ENCODE data around the gene SLC17A8. TPM values are rescaled to one million over a fixed set of nuclear protein-coding genes. Genes with fewer than 3 reads are reported as not detected.

Gene SLC17A8
- polyA plus RNA-seq, 1 of the 3 experiments (the other 2 are of a cell fraction), result not detected

DNA sequence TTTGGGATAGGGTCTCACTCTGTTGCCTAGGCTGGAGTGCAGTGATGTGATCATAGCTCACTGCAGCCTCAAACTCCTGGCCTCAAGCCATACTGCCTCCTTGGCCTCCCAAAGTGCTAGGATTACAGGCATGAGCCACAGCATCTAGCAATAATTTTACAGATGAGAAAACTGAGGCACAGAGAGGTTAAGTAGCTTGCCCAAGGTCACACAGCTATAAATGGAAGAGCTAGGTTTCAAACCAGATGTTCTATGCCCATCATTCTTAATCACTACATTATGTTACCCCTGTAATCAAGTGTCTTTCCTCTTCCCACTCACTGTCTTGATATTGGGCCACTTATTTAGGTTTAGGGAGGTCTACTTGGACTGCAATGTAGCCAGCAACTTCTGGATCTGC is 3.6 kb downstream of the SLC17A8 start:
- Histone ChIP-seq H3K79me2 (ENCODE audit: insufficient read depth) (no peaks in the 10 kb centered on the region), H3K4me2 (no peak overlapping the region), H3K27ac (ENCODE audit: low read depth in 2 of 2, low read length in 1 of 2) (no peak overlapping the region), H3K4me3 (ENCODE audit: low read depth in 2 of 2, low read length in 1 of 2) (no peak overlapping the region), H3K9me2 (no peaks in the 10 kb centered on the region; the same call in 1 of the 2 replicates), H3K4me1 (ENCODE audit: control insufficient read depth in 1 of 2, insufficient read depth in 2 of 2, low read depth in 1 of 2, low read length in 1 of 2) (no peaks in the 10 kb centered on the region; a peak in 1 of 4 replicates), H2AFZ (ENCODE audit: low read depth) (no peak overlapping the region), H3K9me3 (no peaks in the 10 kb centered on the region), H3K27me3 (ENCODE audit: insufficient read depth) (peaks cover 10% of the 10 kb centered on the region; the same call in 1 of the 2 replicates), H4K20me1 (ENCODE audit: insufficient read depth) (no peaks in the 10 kb centered on the region), H3F3A (replicated peaks; ENCODE audit: insufficient read depth) (no peaks in the 10 kb centered on the region), H3K9ac (no peak overlapping the region), H3K36me3 (replicated peaks in 1 of 2; ENCODE audit: control insufficient read depth in 1 of 2, insufficient read depth in 2 of 2, low read length in 1 of 2) (no peaks in the 10 kb centered on the region)
- TF ChIP-seq, protein P1, sequence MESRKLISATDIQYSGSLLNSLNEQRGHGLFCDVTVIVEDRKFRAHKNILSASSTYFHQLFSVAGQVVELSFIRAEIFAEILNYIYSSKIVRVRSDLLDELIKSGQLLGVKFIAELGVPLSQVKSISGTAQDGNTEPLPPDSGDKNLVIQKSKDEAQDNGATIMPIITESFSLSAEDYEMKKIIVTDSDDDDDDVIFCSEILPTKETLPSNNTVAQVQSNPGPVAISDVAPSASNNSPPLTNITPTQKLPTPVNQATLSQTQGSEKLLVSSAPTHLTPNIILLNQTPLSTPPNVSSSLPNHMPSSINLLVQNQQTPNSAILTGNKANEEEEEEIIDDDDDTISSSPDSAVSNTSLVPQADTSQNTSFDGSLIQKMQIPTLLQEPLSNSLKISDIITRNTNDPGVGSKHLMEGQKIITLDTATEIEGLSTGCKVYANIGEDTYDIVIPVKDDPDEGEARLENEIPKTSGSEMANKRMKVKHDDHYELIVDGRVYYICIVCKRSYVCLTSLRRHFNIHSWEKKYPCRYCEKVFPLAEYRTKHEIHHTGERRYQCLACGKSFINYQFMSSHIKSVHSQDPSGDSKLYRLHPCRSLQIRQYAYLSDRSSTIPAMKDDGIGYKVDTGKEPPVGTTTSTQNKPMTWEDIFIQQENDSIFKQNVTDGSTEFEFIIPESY (IDR thresholded peaks at IDR 0.05; ENCODE audit: borderline replicate concordance, low read depth), result no peak
- TF ChIP-seq TEAD4 (IDR thresholded peaks at IDR 0.05; ENCODE audit: borderline replicate concordance, insufficient read depth) (no peak), RAD21 (IDR thresholded peaks at IDR 0.05; ENCODE audit: low read length) (no peak), CTCF (IDR thresholded peaks at IDR 0.05) (no peak)
- ChIA-PET CTCF (interaction anchor here (1.0 to 4.6 kb wide), 3 partner anchors 12 to 195 kb away, joined by 3 to 27 read pairs (median 3); no protein-coding TSS in a partner anchor), POLR2A (no interaction called here)
- DNase-seq, result no peak

DNA sequence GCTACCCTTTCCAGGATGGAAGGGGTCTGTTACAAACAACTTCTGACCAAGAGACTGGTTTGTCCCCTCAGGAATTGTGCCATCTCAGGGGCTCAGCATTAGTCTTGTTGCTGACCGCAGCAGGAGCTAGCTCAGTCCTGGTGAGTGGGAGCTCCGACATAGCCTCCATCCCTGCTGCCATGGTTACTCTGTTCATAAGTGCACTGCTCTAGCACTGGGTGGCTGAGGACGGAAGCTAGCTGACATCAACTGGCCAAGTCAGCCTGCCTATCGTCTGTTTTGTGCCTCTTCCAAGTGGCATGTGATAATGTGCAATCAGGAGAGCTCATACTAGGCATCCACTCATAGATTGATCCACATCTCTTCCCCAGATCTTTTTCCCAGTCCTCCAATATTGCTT is 7.5 kb downstream of the SLC17A8 start:
- H3K79me2 ChIP-seq (ENCODE audit: insufficient read depth), result no peaks in the 10 kb centered on the region
- CTCF ChIA-PET, result interaction anchor here (0.7 to 0.8 kb wide), 2 partner anchors 16 kb away, joined by 3 to 5 read pairs; no protein-coding TSS in a partner anchor
- no peaks in the 10 kb centered on the region for H3K4me1 ChIP-seq (ENCODE audit: control insufficient read depth in 1 of 2, insufficient read depth in 2 of 2, low read depth in 1 of 2, low read length in 1 of 2)
- 32% methylated on average over 4 of the region's 4 CpGs for WGBS (ENCODE audit: low lambda C conversion rate)
- no peak overlapping the region for H3K9ac ChIP-seq
- DNase-seq, result no peak
- POLR2A ChIA-PET, result no interaction called here
- no peak overlapping the region for H3K4me2 ChIP-seq
- H3K9me3 ChIP-seq, result no peaks in the 10 kb centered on the region
- H4K20me1 ChIP-seq (ENCODE audit: insufficient read depth), result no peaks in the 10 kb centered on the region
- H2AFZ ChIP-seq (ENCODE audit: low read depth), result no peak overlapping the region
- no peaks in the 10 kb centered on the region for H3F3A ChIP-seq (replicated peaks; ENCODE audit: insufficient read depth)
- H3K36me3 ChIP-seq (replicated peaks in 1 of 2; ENCODE audit: control insufficient read depth in 1 of 2, insufficient read depth in 2 of 2, low read length in 1 of 2), result no peaks in the 10 kb centered on the region
- no peak overlapping the region for H3K27ac ChIP-seq (ENCODE audit: low read depth in 2 of 2, low read length in 1 of 2)
- no peak overlapping the region for H3K4me3 ChIP-seq (ENCODE audit: low read depth in 2 of 2, low read length in 1 of 2)
- H3K27me3 ChIP-seq (ENCODE audit: insufficient read depth), result no peaks in the 10 kb centered on the region
- H3K9me2 ChIP-seq, result no peaks in the 10 kb centered on the region
- no peak for TF ChIP-seq POLR2AphosphoS5 (IDR thresholded peaks at IDR 0.05; ENCODE audit: low read depth, low read length)
- no peak for TF ChIP-seq ELF1 (IDR thresholded peaks at IDR 0.05)
- no peak for TF ChIP-seq TCF12 (IDR thresholded peaks at IDR 0.05)
- TF ChIP-seq NRF1 (IDR thresholded peaks at IDR 0.05; ENCODE audit: low read depth, low read length), result no peak
- TF ChIP-seq TEAD4 (IDR thresholded peaks at IDR 0.05; ENCODE audit: borderline replicate concordance, insufficient read depth), result no peak
- no peak for TF ChIP-seq NFIC (IDR thresholded peaks at IDR 0.05; ENCODE audit: borderline replicate concordance)
- TF ChIP-seq, protein P1 (IDR thresholded peaks at IDR 0.05; ENCODE audit: borderline replicate concordance, low read depth), result no peak
- TF ChIP-seq EZH2phosphoT487 (IDR thresholded peaks at IDR 0.05; ENCODE audit: borderline replicate concordance, low read depth), result no peak
- TF ChIP-seq, protein P2, sequence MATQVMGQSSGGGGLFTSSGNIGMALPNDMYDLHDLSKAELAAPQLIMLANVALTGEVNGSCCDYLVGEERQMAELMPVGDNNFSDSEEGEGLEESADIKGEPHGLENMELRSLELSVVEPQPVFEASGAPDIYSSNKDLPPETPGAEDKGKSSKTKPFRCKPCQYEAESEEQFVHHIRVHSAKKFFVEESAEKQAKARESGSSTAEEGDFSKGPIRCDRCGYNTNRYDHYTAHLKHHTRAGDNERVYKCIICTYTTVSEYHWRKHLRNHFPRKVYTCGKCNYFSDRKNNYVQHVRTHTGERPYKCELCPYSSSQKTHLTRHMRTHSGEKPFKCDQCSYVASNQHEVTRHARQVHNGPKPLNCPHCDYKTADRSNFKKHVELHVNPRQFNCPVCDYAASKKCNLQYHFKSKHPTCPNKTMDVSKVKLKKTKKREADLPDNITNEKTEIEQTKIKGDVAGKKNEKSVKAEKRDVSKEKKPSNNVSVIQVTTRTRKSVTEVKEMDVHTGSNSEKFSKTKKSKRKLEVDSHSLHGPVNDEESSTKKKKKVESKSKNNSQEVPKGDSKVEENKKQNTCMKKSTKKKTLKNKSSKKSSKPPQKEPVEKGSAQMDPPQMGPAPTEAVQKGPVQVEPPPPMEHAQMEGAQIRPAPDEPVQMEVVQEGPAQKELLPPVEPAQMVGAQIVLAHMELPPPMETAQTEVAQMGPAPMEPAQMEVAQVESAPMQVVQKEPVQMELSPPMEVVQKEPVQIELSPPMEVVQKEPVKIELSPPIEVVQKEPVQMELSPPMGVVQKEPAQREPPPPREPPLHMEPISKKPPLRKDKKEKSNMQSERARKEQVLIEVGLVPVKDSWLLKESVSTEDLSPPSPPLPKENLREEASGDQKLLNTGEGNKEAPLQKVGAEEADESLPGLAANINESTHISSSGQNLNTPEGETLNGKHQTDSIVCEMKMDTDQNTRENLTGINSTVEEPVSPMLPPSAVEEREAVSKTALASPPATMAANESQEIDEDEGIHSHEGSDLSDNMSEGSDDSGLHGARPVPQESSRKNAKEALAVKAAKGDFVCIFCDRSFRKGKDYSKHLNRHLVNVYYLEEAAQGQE (IDR thresholded peaks at IDR 0.05; ENCODE audit: low read depth, low read length), result no peak
- no peak for TF ChIP-seq USF1 (IDR thresholded peaks at IDR 0.05; ENCODE audit: borderline replicate concordance, low read depth)
- no peak for TF ChIP-seq RFX5 (IDR thresholded peaks at IDR 0.05; ENCODE audit: low read length)
- TF ChIP-seq, protein P3, sequence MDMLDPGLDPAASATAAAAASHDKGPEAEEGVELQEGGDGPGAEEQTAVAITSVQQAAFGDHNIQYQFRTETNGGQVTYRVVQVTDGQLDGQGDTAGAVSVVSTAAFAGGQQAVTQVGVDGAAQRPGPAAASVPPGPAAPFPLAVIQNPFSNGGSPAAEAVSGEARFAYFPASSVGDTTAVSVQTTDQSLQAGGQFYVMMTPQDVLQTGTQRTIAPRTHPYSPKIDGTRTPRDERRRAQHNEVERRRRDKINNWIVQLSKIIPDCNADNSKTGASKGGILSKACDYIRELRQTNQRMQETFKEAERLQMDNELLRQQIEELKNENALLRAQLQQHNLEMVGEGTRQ (IDR thresholded peaks at IDR 0.05; ENCODE audit: borderline replicate concordance, low read depth, low read length), result no peak
- TF ChIP-seq CHD2 (IDR thresholded peaks at IDR 0.05; ENCODE audit: low read length, partially characterized antibody), result no peak
